ENCODE data around the gene CD300LB. TPM values are rescaled to one million over a fixed set of nuclear protein-coding genes. Genes with fewer than 3 reads are reported as not detected.
A peak's percentile ranks its signal among the peaks of the same experiment; 100 is the strongest.

Gene CD300LB
- total RNA-seq, 1 experiment from 2014 or later: not detected

GRCh38 chr17:74528491-74529199 is 2.6 kb downstream of the CD300LB start:
- no peak overlapping the region for H3K14ac ChIP-seq (ENCODE audit: insufficient read depth, low read length)
- H2BK20ac ChIP-seq (ENCODE audit: low read depth, low read length, poor library complexity, severe bottlenecking): no peak overlapping the region
- no peaks in the 10 kb centered on the region for H3K79me1 ChIP-seq (ENCODE audit: insufficient read depth, low read depth, low read length, poor library complexity, severe bottlenecking)
- TF ChIP-seq CTCF (conservative IDR thresholded peaks at IDR 0.05): no peak
- no peaks in the 10 kb centered on the region for H3K23me2 ChIP-seq (ENCODE audit: insufficient read length, low read depth, low read length, poor library complexity, severe bottlenecking)
- DNase-seq: peak; percentile 14
- no peaks in the 10 kb centered on the region for H3K79me2 ChIP-seq (ENCODE audit: insufficient read depth, low read length)
- no peak overlapping the region for H3T11ph ChIP-seq (ENCODE audit: low read length)
- H3K4ac ChIP-seq (ENCODE audit: low read depth, low read length): no peak overlapping the region
- no peak overlapping the region for H3K4me3 Mint-ChIP-seq
- H2BK5ac ChIP-seq (ENCODE audit: insufficient read length, low read length): no peak overlapping the region
- peaks cover 2% of the 10 kb centered on the region for H3K4me1 ChIP-seq (ENCODE audit: insufficient read depth, low read length)
- H2BK120ac ChIP-seq (ENCODE audit: low read depth, low read length, poor library complexity, severe bottlenecking): no peak overlapping the region
- H3K27me3 ChIP-seq (ENCODE audit: insufficient read depth, low read length): no peaks in the 10 kb centered on the region; the same call in 1 of the 2 replicates
- H3K9me3 Mint-ChIP-seq: peaks cover 0 to 2% of the 10 kb centered on the region in 2 experiments; a peak in 2 of 5 replicates
- H4K20me1 ChIP-seq (ENCODE audit: control insufficient read depth, insufficient read depth, insufficient read length): no peaks in the 10 kb centered on the region
- no peak overlapping the region for H4K91ac ChIP-seq (ENCODE audit: insufficient read length, low read depth, low read length)
- no peaks in the 10 kb centered on the region for H3K9me3 ChIP-seq (ENCODE audit: control insufficient read depth, low read depth, low read length)
- H3K9ac ChIP-seq (ENCODE audit: extremely low read depth, insufficient read length, low read length): no peak overlapping the region
- H3K4me2 ChIP-seq (ENCODE audit: insufficient read depth, insufficient read length, low read length): no peak overlapping the region
- H4K5ac ChIP-seq (ENCODE audit: insufficient read length, low read depth, low read length): no peak overlapping the region
- no peak overlapping the region for H2BK12ac ChIP-seq (ENCODE audit: insufficient read length, low read depth, low read length)
- H3K56ac ChIP-seq (ENCODE audit: insufficient read length, low read depth, low read length): no peak overlapping the region
- peaks cover 70% of the 10 kb centered on the region for H3K27me3 Mint-ChIP-seq (ENCODE audit: low read depth)
- H3K18ac ChIP-seq (ENCODE audit: insufficient read length, low read depth, low read length): no peak overlapping the region
- H2AFZ ChIP-seq (ENCODE audit: low read length): no peak overlapping the region
- no peak overlapping the region for H2AK5ac ChIP-seq (ENCODE audit: insufficient read length, low read length)
- H3K36me3 Mint-ChIP-seq (ENCODE audit: insufficient read depth in 1 of 3, low read depth in 3 of 3): no peaks in the 10 kb centered on the region; a peak in 1 of 7 replicates
- no peak overlapping the region for H3K27ac Mint-ChIP-seq
- no CpG with 5 or more reads among the region's 8 CpGs for WGBS (ENCODE audit: extremely low coverage, insufficient read length, low lambda C conversion rate)
- peaks cover 8 to 10% of the 10 kb centered on the region in 2 experiments for H3K4me1 Mint-ChIP-seq
- no peak overlapping the region for H3K27ac ChIP-seq (ENCODE audit: insufficient read length, low read depth, low read length)
- no peak overlapping the region for H3K23ac ChIP-seq (ENCODE audit: insufficient read length, low read depth, low read length)
- no peak overlapping the region for H2BK15ac ChIP-seq (ENCODE audit: low read depth, low read length)
- H4K8ac ChIP-seq (replicated peaks; ENCODE audit: insufficient read length, low read depth, low read length): no peak overlapping the region
